Mammary epithelial cell (primary cell): ENCODE measurements around the gene VSTM1.

Experiments used
- CTCF ChIP-seq, 2 donors: IDR thresholded peaks in 1 of 2; conservative IDR thresholded peaks in 1 of 2; 2 replicates each; pipeline ENCODE4 v1.5.1; 2011 to 2012; ENCODE audit warnings: inconsistent platforms in 2 of 2, low read length in 2 of 2, mild to moderate bottlenecking in 2 of 2, control low read depth in 1 of 2, low read depth in 1 of 2; ENCODE audit not compliant: insufficient read depth in 1 of 2; ENCODE audit errors: extremely low read depth in 1 of 2
- EZH2 ChIP-seq: IDR thresholded peaks from 2 replicates; pipeline ENCODE4 v1.6.1; 2012; ENCODE audit warnings: low read length, inconsistent platforms, borderline replicate concordance

GRCh38 chr19:54081032-54081431 lies 17.3 kb upstream of the VSTM1 start, which contains the start of gene TARM1:
- TF ChIP-seq CTCF (conservative IDR thresholded peaks at IDR 0.05 in 1 of 2, IDR thresholded peaks at IDR 0.05 in 1 of 2; ENCODE audit: extremely low read depth in 1 of 2, insufficient read depth in 1 of 2, low read depth in 1 of 2, low read length in 2 of 2) (no peak), EZH2 (no peak)
